HG02885 (cell line): Measurements from ENCODE around the gene GGT1.
"Not testable (repeated sequence)": the region's sequence is repeated elsewhere in the genome, so short reads cannot be mapped to it uniquely, and the experiment has no call there.

Experiments used
- ATAC-seq: cut with Tn5 transposase; IDR thresholded peaks from one replicate; pipeline ENCODE4 v1.9.1; 2021; ENCODE audit warnings: mild to moderate bottlenecking; ENCODE audit not compliant: unreplicated experiment, poor library complexity

Gene GGT1

DNA sequence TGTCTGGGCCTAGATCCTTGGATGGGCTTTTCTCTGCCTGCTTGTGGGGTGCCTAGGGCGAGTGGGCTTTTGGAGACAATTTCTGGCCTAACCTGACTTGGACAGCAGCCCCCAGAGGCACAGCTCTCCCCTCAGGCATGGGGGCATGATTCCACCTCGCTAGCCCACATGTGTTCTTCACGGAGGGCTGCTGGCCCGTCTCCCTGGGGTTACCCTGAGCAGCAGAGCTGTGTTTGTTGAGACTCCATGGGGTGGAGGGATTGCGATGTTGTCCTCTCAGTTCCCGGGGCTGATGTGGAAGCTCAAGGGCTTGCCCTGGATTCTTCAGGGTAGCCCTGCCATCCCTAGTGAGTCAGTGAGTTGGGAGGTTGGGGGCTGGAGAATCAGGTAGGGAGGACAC is 7.8 kb upstream of the GGT1 start:
- ATAC-seq = no peak

DNA sequence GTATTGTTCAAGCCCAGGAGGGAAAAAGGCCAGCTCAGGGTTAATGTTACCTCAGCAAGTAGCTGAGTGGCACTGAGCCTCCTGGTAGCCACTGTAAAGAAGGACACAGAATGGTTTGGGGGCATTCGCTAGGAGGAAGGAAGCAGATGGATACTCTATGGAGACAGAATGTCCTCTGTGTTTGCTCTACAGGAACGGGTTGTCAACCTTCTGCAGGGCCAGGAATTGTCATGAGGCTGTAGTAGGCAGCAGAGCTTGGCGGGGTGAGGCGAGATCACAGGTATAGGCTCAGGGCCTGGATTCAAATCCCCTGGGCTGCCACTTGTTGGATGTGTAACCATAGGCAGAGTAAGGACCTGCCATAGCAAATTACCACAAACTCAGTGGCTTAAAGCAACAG is 7.1 kb upstream of the GGT1 start:
- no peak for ATAC-seq

DNA sequence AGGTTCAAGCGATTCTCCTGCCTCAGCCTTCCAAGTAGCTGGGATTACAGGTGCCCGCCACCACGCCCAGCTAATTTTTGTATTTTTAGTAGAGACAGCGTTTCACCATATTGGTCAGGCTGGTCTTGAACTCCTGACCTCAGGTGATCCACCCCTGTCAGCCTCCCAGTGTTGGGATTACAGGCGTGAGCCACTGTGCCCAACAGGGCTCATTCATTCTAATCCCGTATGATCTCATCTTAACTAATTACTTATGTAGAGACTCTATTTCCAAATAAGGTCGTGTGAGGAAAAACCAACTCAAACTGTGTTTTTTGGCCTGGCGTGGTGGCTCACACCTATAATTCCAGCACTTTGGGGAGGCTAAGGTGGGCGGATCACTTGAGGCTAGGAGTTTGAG is 5.9 kb upstream of the GGT1 start:
- ATAC-seq = not testable (repeated sequence)

- no peak for ATAC-seq
Measured at GRCh38 chr22:24599514-24599913, 3.5 kb upstream of the GGT1 start.

DNA sequence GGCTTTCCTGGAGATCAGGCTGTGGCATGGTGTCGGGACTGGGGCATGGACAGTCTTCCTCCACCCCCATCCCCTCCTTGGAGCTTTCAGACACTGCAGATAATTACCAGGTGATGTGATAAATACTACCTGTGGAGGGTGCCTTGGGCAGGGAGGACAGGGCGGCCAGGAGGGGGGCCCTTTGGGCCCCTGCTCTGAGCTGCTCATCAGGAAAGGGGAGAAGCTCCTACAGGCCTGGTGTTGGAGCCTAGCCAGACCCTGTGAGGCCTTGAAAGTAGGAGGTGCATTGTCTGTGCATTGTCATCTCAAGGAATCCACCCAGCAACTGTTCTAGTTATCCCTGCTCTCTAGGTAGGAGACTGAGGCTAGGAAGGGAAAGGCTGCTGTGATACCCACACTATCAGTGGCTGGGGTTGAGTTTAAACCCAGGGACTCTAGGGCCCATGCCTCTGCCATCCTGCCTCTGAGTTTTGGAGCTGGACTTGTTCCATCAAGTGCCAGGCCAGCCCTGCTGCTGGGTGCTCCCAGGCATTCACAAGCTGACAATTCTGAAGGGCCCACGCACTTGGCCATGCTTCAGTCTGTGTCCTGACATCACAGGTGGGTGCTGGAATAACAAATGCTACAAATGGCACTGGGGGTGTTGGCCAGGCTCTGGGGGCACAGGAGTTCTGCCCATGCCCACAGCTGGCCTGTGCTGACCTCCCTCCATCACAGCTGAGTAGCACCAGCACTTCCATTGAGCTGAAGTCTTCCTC is 2.9 kb upstream of the GGT1 start:
- ATAC-seq = not testable (repeated sequence)

- ATAC-seq = no peak
Measured at GRCh38 chr22:24601217-24602104, 1.5 kb upstream of the GGT1 start.

DNA sequence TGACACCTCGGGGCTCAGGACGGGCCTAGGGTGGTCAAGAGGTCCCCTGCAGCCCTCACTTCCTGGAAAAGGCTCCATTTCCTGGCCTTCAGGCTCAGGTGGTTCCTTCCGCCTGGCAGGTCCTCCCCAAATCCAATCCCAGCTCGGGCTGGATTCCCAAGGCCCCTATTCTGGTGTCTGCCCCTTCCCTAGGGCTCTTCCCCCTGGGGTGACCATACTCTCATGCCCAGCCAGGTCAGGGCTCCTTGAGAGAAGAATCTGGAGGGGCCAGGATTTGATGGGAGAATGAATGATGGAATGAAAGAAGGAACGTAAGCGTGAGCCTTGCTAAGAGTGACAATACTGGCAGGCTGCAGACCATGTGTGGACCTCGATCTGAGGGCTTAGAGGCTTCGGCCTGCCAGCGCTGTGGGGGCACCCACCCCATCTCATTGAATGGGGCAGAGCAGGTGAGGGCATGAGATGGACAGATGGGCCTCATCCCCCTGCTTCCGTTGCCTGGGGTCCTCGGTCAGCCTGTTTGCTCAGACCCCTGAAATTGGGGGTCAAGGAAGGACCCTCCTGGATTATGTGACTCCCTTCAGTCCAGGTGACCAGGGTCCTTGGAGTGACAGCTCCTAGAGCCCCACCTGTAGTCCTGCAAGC is 766 bp upstream of the GGT1 start:
- ATAC-seq = not testable (repeated sequence)

DNA sequence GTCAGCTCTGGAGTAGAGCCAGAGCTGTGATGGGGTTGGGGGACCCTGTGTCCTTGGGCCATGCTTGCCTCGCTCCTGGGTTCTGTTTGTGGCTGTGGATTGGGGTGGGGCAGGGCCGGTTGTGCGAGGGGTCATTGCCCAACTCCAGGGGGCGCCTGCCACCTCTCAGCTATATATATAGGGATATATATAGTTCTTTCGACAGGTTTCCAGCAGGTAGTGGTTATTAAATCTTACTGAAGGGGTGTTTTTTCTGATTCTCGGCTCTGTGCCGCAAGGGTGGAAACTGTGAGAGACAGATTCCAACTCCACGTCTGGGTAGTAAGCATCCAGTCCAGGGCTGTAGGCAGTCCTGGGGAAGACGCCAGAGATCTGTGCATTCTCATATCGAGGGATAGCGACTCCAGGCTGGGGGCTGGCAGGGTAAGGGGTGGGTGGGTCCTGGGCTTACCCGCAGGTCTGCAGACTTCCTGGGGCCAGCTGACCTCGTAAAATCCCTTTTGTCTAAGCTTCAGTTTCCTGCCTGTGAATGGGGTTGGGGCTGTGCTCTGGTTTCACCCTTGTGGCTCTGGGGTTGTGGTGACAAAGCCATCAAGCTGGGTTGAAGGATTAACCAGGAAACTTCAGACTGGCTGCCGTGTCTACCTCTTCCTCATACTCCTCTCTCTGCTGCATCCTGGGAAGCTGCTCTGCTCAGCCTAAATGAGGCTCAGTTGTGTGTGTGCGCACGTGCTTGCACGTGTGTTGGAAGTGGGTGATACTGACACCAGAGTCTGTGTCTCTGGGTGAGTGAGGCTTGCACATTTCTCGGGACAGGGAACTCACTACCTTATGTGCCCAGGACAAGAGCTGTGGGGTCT is 1.0 kb downstream of the GGT1 start:
- ATAC-seq = not testable (repeated sequence)

DNA sequence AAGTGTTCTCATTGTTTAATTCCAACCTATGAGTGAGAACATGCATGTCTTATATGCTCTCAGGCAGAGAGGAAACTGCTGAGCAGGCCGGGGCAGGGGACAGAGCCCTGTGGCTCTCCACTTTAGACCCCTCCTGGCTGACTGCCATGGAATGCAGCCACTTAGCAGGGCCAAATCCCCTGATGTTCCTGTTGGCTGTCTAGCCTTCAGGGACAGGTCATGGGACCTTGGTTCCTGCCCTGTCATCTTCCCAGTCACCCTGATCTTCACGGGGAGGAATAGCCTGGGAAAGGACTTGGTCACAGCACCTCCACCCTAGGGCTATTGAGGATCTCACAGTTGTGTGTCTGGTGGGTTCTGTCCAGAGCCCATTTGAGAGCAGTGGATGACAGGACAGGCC is 3.3 kb downstream of the GGT1 start:
- ATAC-seq = not testable (repeated sequence)

DNA sequence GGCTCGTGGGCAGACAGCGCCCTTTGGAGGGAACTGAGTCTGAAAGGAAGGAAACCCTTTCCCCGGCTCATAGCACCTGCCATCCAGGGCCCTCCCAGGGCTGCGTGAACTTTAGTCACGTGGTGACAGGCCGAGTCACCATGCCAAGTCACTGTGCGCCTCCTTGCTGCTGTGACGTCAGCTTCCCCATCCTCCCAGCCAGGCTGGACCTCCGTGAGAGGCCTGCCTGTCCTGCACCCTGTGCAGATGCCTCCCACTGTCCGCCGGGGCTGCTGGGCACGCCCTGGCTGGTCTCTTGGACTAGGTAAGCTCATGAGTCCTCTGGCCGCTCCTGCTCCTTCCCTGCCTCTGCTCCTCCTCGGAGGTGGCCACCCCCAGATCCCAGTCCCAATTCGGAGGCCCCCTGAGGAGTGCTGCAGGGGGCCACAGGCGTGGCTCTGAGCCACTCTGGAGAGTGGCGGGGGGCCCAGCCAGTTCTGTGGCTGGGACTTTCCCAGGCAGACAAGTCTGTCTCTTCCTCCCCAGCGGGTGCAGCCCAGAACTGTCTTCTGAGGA is 4.5 kb downstream of the GGT1 start:
- ATAC-seq = not testable (repeated sequence)

GRCh38 chr22:24608327-24608726 is 5.3 kb downstream of the GGT1 start:
- ATAC-seq = not testable (repeated sequence)

GRCh38 chr22:24609888-24610287 is 6.9 kb downstream of the GGT1 start:
- not testable (repeated sequence) for ATAC-seq

GRCh38 chr22:24614794-24615193 is 11.8 kb downstream of the GGT1 start:
- ATAC-seq = not testable (repeated sequence)

GRCh38 chr22:24621244-24621643 is 18.3 kb downstream of the GGT1 start:
- not testable (repeated sequence) for ATAC-seq

DNA sequence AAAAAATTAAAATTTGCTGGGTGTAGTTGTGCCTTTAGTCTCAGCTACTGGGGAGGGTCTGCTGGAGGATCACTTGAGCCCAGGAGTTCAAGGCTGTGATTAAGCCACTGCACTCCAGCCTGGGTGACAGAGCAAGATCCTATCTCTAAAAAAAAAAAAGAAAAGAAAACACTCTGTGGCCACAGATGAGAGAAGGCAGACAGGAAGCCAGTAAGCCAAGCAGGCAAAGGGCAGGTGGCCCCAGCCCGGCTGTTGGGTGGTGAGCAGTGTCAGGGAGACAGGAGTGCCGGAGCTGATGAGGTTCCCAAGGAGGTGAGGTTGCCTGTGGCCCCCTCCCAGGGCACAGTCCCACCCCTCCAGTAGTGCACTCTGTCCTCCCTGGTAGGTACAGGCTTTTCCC is 19.6 kb downstream of the GGT1 start:
- ATAC-seq = not testable (repeated sequence)

GRCh38 chr22:24627911-24628310 is 24.9 kb downstream of the GGT1 start:
- not testable (repeated sequence) for ATAC-seq

GRCh38 chr22:24629069-24629468 is 26.1 kb downstream of the GGT1 start:
- ATAC-seq = not testable (repeated sequence)

- not testable (repeated sequence) for ATAC-seq
Measured at GRCh38 chr22:24630812-24631427, 27.9 kb downstream of the GGT1 start.

DNA sequence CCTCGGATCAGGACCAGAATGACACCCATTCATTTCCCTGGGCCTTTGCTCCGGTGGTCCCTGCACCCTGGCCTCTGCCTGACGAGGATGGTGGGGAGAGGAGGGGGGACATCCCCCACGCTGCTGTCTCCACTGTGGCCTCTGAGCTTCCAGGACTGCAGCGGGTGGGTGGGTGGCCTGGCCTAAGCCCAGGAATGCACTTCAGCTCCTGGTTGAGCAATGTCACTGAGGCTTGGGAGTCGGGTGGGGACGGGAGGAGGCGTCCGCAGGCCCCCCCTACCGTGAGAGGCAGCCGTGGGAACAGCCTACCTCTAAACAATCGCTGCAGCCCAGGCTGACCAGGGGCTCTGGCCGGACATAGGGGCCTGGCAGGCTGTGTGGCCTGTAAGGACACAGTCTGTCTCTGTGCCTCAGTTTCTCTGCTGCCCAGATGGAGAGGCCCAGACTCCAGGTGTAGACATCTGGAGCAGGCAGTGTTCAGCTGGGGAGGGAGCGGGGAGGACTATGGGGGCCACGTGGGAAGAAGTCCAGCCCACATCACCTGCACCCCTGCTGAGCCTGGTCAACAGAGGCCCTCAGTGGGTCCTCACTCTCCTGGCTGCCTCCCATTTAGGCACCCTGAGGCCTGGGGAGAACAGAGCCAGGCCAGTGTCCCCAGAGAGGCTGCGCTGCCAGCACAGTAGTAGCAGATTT is 28.6 kb downstream of the GGT1 start:
- not testable (repeated sequence) for ATAC-seq
